Measurements from ENCODE around the gene ZNF648.

Gene ZNF648

GRCh38 chr1:182060877-182061276 is 635 bp downstream of the ZNF648 start:
- Histone ChIP-seq H3K27ac (ENCODE audit: low read length) (no peak overlapping the region), H3K27me3 (ENCODE audit: insufficient read depth, low read length, poor library complexity) (no peaks in the 10 kb centered on the region), H2AFZ (ENCODE audit: low read depth, low read length) (no peak overlapping the region), H3K4me3 (ENCODE audit: low read depth in 1 of 2, low read length in 2 of 2) (no peak overlapping the region), H3K36me3 (ENCODE audit: insufficient read depth, low read length) (no peaks in the 10 kb centered on the region), H3K9me3 (ENCODE audit: insufficient read depth, low read length, severe bottlenecking) (no peaks in the 10 kb centered on the region), H3K4me2 (ENCODE audit: insufficient read depth, low read length) (no peak overlapping the region), H3K9ac (ENCODE audit: low read depth, low read length) (no peak overlapping the region), H3K79me2 (ENCODE audit: insufficient read depth, low read length) (no peaks in the 10 kb centered on the region), H4K20me1 (ENCODE audit: insufficient read depth, low read length) (no peaks in the 10 kb centered on the region), H3K4me1 (ENCODE audit: insufficient read depth, low read length) (no peaks in the 10 kb centered on the region)
- ATAC-seq (ENCODE audit: insufficient read depth, low read depth), result no peak
- TF ChIP-seq EZH2 (IDR thresholded peaks at IDR 0.05; ENCODE audit: borderline replicate concordance, low read depth, low read length, severe bottlenecking) (no peak), CTCF (IDR thresholded peaks at IDR 0.05; ENCODE audit: borderline replicate concordance, extremely low read depth, low read length, poor library complexity, severe bottlenecking) (no peak)
- DNase-seq, result no peak

- H3K4me1 ChIP-seq (ENCODE audit: insufficient read depth, low read length), result no peaks in the 10 kb centered on the region
- no peak overlapping the region for H2AFZ ChIP-seq (ENCODE audit: low read depth, low read length)
- ATAC-seq (ENCODE audit: insufficient read depth, low read depth) (no peak), DNase-seq (no peak)
- H3K79me2 ChIP-seq (ENCODE audit: insufficient read depth, low read length), result no peaks in the 10 kb centered on the region
- H3K36me3 ChIP-seq (ENCODE audit: insufficient read depth, low read length), result no peaks in the 10 kb centered on the region
- no peak overlapping the region for H3K9ac ChIP-seq (ENCODE audit: low read depth, low read length)
- no peak for TF ChIP-seq EZH2 (IDR thresholded peaks at IDR 0.05; ENCODE audit: borderline replicate concordance, low read depth, low read length, severe bottlenecking)
- TF ChIP-seq CTCF (IDR thresholded peaks at IDR 0.05; ENCODE audit: borderline replicate concordance, extremely low read depth, low read length, poor library complexity, severe bottlenecking), result no peak
- H4K20me1 ChIP-seq (ENCODE audit: insufficient read depth, low read length), result no peaks in the 10 kb centered on the region
- no peaks in the 10 kb centered on the region for H3K27me3 ChIP-seq (ENCODE audit: insufficient read depth, low read length, poor library complexity)
- no peak overlapping the region for H3K4me2 ChIP-seq (ENCODE audit: insufficient read depth, low read length)
- no peak overlapping the region for H3K4me3 ChIP-seq (ENCODE audit: low read depth in 1 of 2, low read length in 2 of 2)
- no peaks in the 10 kb centered on the region for H3K9me3 ChIP-seq (ENCODE audit: insufficient read depth, low read length, severe bottlenecking)
- H3K27ac ChIP-seq (ENCODE audit: low read length), result no peak overlapping the region
Measured at GRCh38 chr1:182059936-182060335, 1.6 kb downstream of the ZNF648 start.

GRCh38 chr1:182056601-182057366 is 4.7 kb downstream of the ZNF648 start:
- no peaks in the 10 kb centered on the region for H3K36me3 ChIP-seq (ENCODE audit: insufficient read depth, low read length)
- no peak overlapping the region for H3K9ac ChIP-seq (ENCODE audit: low read depth, low read length)
- H3K27me3 ChIP-seq (ENCODE audit: insufficient read depth, low read length, poor library complexity), result no peaks in the 10 kb centered on the region
- no peaks in the 10 kb centered on the region for H4K20me1 ChIP-seq (ENCODE audit: insufficient read depth, low read length)
- ATAC-seq (ENCODE audit: insufficient read depth, low read depth) (no peak), DNase-seq (no peak)
- no peak overlapping the region for H3K4me3 ChIP-seq (ENCODE audit: low read depth in 1 of 2, low read length in 2 of 2)
- H3K27ac ChIP-seq (ENCODE audit: low read length), result no peak overlapping the region
- no peak for TF ChIP-seq EZH2 (IDR thresholded peaks at IDR 0.05; ENCODE audit: borderline replicate concordance, low read depth, low read length, severe bottlenecking)
- TF ChIP-seq CTCF (IDR thresholded peaks at IDR 0.05; ENCODE audit: borderline replicate concordance, extremely low read depth, low read length, poor library complexity, severe bottlenecking), result no peak
- H3K4me1 ChIP-seq (ENCODE audit: insufficient read depth, low read length), result no peaks in the 10 kb centered on the region
- no peaks in the 10 kb centered on the region for H3K9me3 ChIP-seq (ENCODE audit: insufficient read depth, low read length, severe bottlenecking)
- no peak overlapping the region for H2AFZ ChIP-seq (ENCODE audit: low read depth, low read length)
- no peaks in the 10 kb centered on the region for H3K79me2 ChIP-seq (ENCODE audit: insufficient read depth, low read length)
- H3K4me2 ChIP-seq (ENCODE audit: insufficient read depth, low read length), result no peak overlapping the region
